Urinary bladder (tissue), 4 donors: ENCODE results near the gene GGNBP2. TPM values are rescaled to one million over a fixed set of nuclear protein-coding genes. Genes with fewer than 3 reads are reported as not detected.

Experiments
- DNase-seq: peaks from one replicate; pipeline ENCODE4 v3.0.0-alpha.2; 2015; ENCODE audit errors: extremely low spot score
- H3K27ac ChIP-seq: one replicate; pipeline ENCODE4 v1.5.1; 2013; ENCODE audit warnings: low read depth, mild to moderate bottlenecking, moderate library complexity
- H3K36me3 ChIP-seq: one replicate; pipeline ENCODE4 v1.6.1; 2013; ENCODE audit warnings: mild to moderate bottlenecking, moderate library complexity; ENCODE audit not compliant: insufficient read depth
- H3K4me1 ChIP-seq: one replicate; pipeline ENCODE4 v1.6.1; 2013; ENCODE audit warnings: mild to moderate bottlenecking, moderate library complexity; ENCODE audit not compliant: insufficient read depth
- H3K4me3 ChIP-seq: one replicate; pipeline ENCODE4 v1.5.1; 2013; ENCODE audit warnings: low read depth, low read length
- WGBS: extraction: QIAGEN DNeasy Blood & Tissue Kit; methylation state at CpG from one replicate; pipeline ENCODE4 v1.1.7; 2013; 5-methylcytosine and 5-hydroxymethylcytosine counted together
- polyA plus RNA-seq: library from polyadenylated mRNA; stranded (reverse); fragments of 200-250 nt; gene quantifications from one replicate; pipeline ENCODE4 v1.2.3, GENCODE V29; 2013
- total RNA-seq: library from RNA; depleted of rRNA; stranded (reverse); fragments of >200 nt; gene quantifications from one replicate; pipeline ENCODE4 v1.2.3, GENCODE V29; 2014
- donor health status: healthy with polysubstance abuse.
- donor health status: healthy.

The GGNBP2 gene, protein sequence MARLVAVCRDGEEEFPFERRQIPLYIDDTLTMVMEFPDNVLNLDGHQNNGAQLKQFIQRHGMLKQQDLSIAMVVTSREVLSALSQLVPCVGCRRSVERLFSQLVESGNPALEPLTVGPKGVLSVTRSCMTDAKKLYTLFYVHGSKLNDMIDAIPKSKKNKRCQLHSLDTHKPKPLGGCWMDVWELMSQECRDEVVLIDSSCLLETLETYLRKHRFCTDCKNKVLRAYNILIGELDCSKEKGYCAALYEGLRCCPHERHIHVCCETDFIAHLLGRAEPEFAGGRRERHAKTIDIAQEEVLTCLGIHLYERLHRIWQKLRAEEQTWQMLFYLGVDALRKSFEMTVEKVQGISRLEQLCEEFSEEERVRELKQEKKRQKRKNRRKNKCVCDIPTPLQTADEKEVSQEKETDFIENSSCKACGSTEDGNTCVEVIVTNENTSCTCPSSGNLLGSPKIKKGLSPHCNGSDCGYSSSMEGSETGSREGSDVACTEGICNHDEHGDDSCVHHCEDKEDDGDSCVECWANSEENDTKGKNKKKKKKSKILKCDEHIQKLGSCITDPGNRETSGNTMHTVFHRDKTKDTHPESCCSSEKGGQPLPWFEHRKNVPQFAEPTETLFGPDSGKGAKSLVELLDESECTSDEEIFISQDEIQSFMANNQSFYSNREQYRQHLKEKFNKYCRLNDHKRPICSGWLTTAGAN
- total RNA-seq (86.5 TPM), polyA plus RNA-seq (46.4 TPM)

DNA sequence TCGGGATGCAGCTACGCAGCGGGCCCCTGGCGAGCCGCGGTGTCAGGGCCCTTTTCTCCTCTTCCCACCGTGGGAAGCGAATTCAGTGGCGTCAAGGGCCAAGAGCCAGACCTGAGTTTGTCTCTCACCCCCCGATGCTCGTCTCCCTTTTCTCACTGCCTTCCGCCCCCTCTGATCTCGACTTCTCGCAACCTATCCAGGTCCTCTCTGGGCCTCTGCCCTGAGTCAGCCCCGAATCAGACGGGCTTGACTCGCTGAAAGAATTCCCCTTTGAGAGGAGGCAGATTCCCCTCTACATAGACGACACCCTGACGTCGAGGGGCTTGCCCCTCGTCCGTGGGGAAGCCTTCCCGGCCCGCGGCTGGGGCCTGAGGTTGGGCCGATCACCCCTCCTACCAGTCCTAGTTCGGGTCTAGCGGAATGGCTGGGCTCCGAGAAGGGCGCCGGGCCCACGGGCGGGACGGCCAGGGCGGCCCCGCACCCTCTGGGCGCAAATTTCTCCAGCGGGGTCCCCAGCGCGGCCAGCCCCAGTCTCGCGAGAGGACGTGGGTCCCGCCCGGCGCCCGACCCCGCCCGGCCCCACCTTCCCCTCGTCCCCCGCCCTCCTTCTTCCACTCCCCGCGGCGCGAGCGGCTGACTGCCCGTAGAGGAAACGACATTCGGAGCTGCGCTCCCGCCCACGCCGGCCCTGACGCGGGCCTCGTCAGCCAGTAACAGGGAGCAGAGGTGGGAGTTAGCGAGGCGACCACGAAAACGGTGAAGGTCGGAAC, at the start of gene GGNBP2:
GGNBP2 (plus strand) TSS at position 613 of the 770 bp plus-strand sequence. CDS start 806 bp downstream, outside the sequence.
- Histone ChIP-seq H3K4me1 (no peaks in the 10 kb centered on the region), H3K27ac (peak within 1 kb of the TSS; percentile 98), H3K4me3 (peak within 1 kb of the TSS; percentile 78), H3K36me3 (no peaks in the 10 kb centered on the region)
- no peak for DNase-seq
- WGBS, result under 1% methylated on average over 71 of the region's 71 CpGs

DNA sequence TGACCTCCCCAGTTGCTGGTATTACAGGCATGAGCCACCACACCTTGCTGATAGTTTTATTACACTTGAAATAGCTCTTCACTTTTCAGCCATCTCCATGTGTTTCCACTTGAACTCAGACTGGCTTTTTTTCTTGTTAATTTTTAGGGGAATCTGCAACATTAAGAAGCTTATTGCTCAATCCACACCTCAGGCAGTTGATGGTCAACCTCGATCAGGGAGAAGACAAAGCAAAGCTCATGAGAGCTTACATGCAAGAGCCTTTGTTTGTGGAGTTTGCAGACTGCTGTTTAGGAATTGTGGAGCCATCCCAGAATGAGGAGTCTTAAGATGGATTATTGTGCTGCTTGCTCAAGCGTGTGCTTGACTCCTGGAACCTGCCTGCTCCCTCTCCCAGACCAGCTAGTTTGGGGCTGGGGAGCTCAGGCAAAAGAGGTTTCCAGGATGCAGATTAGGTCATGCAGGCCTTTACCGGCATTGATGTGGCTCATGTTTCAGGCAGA, 49.6 kb upstream of the GGNBP2 start:
- Histone ChIP-seq H3K4me1 (no peaks in the 10 kb centered on the region), H3K4me3 (no peak overlapping the region), H3K36me3 (no peaks in the 10 kb centered on the region), H3K27ac (no peak overlapping the region)
- DNase-seq, result no peak
- 58% methylated on average over 3 of the region's 3 CpGs for WGBS

DNA sequence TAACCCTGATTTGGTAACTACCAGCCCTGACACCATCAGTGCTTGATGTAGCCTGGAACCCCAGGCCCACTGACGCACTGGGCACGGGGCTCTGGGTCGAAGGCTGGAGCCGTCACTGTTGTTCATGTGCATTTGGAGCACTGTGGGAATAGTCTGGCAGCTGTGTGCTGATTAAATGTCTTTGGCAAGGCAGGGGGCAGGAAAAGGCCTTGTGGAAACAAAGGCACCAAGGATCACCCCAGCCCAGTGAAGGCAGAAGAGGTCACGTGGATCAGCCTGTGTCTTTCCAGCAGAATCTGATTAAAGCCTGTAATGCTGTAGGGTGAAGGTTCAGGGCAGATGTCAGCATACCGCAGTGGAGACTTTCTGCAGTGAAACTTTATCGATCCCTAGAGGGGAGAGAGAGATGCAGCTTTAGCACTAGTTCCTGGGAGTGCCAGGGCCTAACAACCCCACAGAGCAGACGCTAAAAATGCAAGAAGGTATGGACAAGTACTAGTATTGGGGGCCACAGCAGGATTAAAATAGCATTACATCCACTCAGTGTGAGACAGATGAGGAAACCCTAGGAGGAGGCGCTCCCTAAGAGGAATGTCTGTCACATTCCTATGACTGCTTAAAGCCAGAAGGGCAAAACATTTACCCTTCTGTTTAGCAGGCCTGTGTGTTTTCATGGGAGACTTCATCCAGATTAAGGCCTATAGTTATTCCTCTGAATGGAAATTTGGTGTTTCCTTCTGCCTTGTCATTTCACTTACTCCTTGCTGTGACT, 48.5 kb upstream of the GGNBP2 start:
- no peaks in the 10 kb centered on the region for H3K36me3 ChIP-seq
- H3K27ac ChIP-seq, result no peak overlapping the region
- H3K4me3 ChIP-seq, result no peak overlapping the region
- no peak for DNase-seq
- 88% methylated on average over 9 of the region's 9 CpGs for WGBS
- no peaks in the 10 kb centered on the region for H3K4me1 ChIP-seq

DNA sequence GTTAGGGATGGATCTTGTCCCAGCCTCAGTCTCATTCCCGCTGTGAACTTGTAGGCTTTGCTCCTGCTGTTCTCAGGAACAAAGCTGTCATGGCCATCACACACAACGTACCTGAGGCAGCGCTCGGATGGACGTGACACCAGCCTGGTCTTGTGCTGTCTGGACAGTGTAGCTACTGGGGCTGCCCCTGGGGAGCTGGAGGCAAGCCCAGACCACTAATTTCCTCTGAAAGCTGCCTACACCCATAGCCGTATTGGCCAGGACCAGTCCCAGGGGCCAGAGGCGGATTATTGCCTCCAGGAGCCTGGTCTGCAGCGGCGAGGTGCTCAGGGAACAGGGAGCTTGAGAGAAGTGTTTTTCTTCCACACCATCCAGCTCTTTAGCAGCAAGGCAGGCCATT, 46.6 kb upstream of the GGNBP2 start:
- DNase-seq, result no peak
- Histone ChIP-seq H3K36me3 (no peaks in the 10 kb centered on the region), H3K27ac (no peak overlapping the region), H3K4me3 (no peak overlapping the region), H3K4me1 (no peaks in the 10 kb centered on the region)
- WGBS, result 76% methylated on average over 9 of the region's 9 CpGs

DNA sequence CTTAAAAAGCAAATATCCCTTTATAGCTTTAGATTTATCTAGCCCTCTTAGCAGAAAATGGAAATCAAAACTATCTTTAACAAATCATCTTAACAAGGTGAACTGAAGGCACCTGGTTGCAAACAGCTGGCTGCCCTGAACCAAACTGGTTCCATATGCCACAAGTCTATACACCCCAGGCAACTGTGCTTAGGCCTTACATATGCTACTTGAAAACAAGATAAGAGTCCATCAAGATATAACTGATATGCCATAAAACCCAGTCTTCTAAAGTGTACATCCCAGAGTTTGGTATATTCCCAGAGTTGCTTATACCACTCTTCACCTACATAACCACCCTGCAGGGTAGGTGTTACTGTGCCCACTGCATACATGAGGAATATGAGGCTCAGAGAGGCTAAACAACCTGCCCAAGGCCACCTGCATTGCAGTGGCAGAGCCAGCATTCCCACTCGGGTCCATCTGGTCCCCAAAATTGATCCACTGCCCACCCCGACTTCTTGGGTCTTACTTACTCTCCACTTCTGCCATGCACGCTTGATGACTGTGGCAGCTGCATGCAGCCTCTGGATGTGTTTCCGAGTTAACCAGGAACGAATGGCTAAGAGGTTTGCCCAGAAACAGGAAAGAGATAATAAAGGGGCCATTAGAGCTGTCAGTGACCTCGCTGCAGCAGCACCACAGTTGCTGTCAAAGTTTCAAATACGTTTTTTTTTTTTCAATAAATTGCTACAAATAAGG, 46.0 kb upstream of the GGNBP2 start:
- WGBS, result 63% methylated on average over 7 of the region's 7 CpGs

DNA sequence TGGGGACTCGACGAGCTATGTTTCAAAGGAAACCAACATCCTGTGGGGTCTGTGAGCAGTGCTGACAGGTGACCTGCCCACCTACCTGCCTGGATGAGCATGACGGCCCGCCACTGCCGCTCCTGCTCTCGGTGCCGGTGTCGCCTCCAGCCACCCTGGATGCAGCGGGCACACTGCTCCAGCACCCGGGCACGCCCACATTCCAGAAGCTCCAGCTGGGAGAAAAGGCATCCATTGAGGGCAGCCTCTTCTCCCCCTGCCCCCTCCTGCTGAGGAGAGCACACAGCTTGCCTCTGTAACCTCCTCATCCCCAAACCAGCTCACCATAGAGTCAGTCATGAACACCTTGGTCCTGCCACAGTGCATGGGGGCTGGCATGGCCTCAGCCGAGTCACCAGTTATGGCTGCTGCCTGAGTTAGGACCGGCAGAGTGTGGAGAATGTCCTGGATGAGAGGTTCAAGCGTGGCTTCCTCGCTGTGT, 43.9 kb upstream of the GGNBP2 start:
- WGBS, result 91% methylated on average over 15 of the region's 15 CpGs
- Histone ChIP-seq H3K4me1 (no peaks in the 10 kb centered on the region), H3K36me3 (no peaks in the 10 kb centered on the region), H3K4me3 (no peak overlapping the region), H3K27ac (no peak overlapping the region)
- DNase-seq, result no peak

More for the DNA sequence above, 46.0 kb upstream of the GGNBP2 start:
- DNase-seq, result no peak
- Histone ChIP-seq H3K36me3 (no peaks in the 10 kb centered on the region), H3K4me3 (no peak overlapping the region), H3K27ac (no peak overlapping the region), H3K4me1 (no peaks in the 10 kb centered on the region)

DNA sequence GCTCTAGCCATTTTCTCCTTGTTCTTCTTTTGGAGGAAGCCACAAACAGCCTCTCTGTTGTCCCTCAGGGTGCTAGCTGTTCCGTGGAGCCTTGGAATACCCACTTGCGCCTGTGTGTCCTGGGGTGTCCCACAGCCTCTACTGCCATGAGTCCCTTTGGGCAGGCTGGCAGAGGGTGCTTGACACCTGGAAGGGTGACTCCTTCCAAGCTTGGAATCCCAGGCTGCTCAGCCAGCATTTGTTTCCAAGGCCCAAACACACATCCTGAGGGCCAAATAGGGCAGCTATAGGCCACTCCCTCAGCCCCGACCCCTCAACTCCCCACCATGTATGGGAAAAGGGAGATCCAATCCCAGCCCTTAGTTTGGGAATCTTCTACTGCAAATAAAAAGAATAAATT, 43.4 kb upstream of the GGNBP2 start:
- no peak overlapping the region for H3K27ac ChIP-seq
- DNase-seq, result no peak
- no peaks in the 10 kb centered on the region for H3K36me3 ChIP-seq
- no peaks in the 10 kb centered on the region for H3K4me1 ChIP-seq
- 98% methylated on average over 3 of the region's 3 CpGs for WGBS
- H3K4me3 ChIP-seq, result no peak overlapping the region

DNA sequence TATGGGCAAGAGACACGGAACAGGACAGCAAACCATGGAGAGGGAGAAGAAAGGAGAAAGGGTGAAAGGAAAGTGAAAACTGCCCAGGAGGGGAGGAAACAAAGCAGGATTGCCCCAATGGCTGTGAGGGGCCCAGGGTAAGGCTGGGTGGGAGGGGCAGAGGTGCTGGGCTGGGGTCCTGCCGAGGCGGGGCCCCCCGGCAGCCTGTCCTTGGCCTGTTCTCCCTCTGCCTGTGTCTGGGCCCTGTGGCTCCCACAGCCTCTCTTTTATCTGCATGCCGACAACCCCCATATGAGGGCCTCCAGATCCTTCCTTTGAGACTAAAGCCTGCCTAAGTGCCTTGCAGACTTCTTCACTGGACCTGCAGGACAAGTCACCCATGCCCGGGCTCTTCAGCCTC, 42.8 kb upstream of the GGNBP2 start:
- Histone ChIP-seq H3K36me3 (no peaks in the 10 kb centered on the region), H3K27ac (no peak overlapping the region), H3K4me3 (no peak overlapping the region), H3K4me1 (no peaks in the 10 kb centered on the region)
- DNase-seq, result no peak
- 89% methylated on average over 6 of the region's 6 CpGs for WGBS

DNA sequence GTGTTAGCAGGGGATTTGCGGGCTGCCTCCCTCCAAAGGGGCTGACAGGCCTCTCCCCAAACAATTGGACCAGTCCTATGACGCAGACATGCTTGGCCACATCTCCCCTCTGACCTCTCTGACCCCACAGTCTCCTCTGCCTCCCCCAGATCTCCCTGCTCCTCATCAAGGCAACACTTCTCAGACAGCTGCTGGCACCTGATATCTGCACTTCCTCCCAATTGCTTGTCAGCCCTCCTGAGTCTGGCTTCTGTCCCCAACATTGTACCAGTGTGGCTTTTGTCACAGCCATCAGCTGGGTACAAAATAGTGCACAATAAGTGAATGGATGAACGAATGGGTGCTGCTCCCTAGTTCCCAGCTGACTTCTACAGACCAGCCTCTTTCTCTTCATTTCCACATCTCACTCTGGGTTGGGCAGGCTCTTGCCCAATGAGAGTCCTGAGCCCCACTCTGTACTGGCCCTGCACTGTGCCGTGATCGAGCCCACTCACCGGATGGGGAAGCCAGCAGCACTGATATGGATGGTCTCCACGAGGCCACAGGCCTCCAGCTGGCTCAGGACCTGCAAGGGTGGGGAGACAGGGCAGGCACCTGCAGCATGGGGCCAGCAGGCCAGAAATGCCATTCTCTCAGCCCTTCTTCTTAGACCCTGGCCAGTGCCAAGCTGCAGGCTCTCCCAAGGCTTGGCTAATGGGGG, 41.1 kb upstream of the GGNBP2 start:
- 91% methylated on average over 7 of the region's 7 CpGs for WGBS
- no peak for DNase-seq
- H3K36me3 ChIP-seq, result no peaks in the 10 kb centered on the region
- no peaks in the 10 kb centered on the region for H3K4me1 ChIP-seq
- no peak overlapping the region for H3K27ac ChIP-seq
- H3K4me3 ChIP-seq, result no peak overlapping the region

DNA sequence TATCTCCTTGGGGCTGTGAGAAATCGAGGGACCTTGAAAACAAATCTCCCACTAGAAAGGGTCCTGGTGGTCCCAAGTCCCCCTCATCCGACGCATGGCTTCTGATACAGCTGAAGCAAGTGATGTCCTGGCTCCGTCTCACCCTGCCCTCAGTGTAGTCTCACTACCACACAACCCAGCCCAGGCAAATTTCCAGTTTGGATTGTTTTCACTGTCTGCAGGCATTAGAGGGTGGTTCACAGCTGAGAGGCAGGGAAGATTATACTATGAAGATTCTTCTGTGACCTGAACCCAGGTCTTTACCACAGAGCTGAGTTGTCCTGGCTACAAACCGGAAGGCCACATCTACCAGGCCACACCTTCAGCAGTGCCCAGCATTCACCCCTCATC, 40.6 kb upstream of the GGNBP2 start:
- Histone ChIP-seq H3K4me1 (no peaks in the 10 kb centered on the region), H3K36me3 (no peaks in the 10 kb centered on the region), H3K4me3 (no peak overlapping the region), H3K27ac (no peak overlapping the region)
- 97% methylated on average over 5 of the region's 5 CpGs for WGBS
- DNase-seq, result no peak

DNA sequence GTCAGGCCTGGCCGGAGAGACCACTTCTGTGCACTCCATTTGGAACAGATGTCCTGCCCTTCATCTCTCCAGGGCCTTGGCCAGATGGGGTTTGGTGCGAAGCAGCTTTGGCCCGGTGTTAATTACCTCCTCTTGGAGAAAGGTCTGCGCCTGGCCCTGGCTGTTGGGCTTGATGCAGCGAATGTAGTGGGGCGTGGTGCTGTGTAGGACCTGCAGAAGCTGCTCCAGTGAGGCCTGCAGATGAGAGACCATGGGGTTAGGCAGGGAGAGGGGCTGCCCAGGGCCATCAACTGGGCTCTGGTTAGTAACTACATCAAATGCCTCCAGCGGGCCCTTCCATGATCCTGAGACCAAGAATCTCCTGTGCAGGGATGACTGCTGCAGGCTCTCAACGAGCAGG, 39.5 kb upstream of the GGNBP2 start:
- Histone ChIP-seq H3K4me1 (no peaks in the 10 kb centered on the region), H3K4me3 (no peak overlapping the region), H3K27ac (no peak overlapping the region), H3K36me3 (no peaks in the 10 kb centered on the region)
- DNase-seq, result no peak
- WGBS, result 93% methylated on average over 8 of the region's 8 CpGs

DNA sequence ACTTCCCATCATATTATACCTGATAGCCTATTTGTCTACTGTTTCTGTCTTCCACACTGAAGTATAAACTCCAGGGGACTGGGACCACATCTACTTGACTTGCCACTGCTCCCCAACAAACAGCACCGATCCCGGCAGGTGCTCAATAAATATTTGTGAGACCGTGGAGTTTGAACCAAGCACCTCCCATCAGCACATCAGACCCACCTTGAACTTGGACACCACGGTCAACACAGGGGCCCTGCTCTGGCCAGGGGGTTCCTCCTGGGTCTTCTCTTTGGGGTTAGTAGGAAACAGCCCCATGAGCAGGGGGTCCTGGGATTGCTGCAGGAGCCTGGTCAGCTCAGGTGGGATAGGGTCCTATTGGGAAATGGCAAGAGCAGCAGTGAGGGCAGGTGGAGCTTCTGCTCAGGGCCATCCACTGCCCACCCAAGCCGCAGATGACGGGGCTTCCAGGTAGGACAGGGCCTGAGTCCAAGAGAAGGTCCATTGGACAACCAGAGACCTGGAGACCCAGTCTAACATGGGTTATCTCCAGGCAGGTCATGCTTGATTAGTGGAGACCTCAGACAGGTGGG, 38.4 kb upstream of the GGNBP2 start:
- 83% methylated on average over 6 of the region's 6 CpGs for WGBS
- no peaks in the 10 kb centered on the region for H3K4me1 ChIP-seq
- no peak overlapping the region for H3K27ac ChIP-seq
- DNase-seq, result no peak
- no peak overlapping the region for H3K4me3 ChIP-seq
- no peaks in the 10 kb centered on the region for H3K36me3 ChIP-seq
